Measurements from ENCODE around the gene KRT16. TPM values are rescaled to one million over a fixed set of nuclear protein-coding genes. Genes with fewer than 3 reads are reported as not detected.
"Not testable (repeated sequence)": the region's sequence is repeated elsewhere in the genome, so short reads cannot be mapped to it uniquely, and the experiment has no call there.

The KRT16 gene
- total RNA-seq, 1 donor: 2.0 TPM

- H3K4me3 ChIP-seq (ENCODE audit: low read depth, low read length): no peak overlapping the region
- no peak for TF ChIP-seq CTCF (IDR thresholded peaks at IDR 0.05; ENCODE audit: insufficient read depth, low read length)
- no peak for DNase-seq (ENCODE audit: low read depth)
Measured at GRCh38 chr17:41625602-41626001, 13.0 kb upstream of the KRT16 start.

GRCh38 chr17:41624208-41625101, 11.9 kb upstream of the KRT16 start, which contains the start of gene KRT17:
TSS of gene KRT17 (minus strand) at chr17:41624575. CDS start at chr17:41624509, 66 bp downstream.
- no peak for DNase-seq (ENCODE audit: low read depth)
- TF ChIP-seq CTCF (IDR thresholded peaks at IDR 0.05; ENCODE audit: insufficient read depth, low read length): no peak
- no peak within 1 kb of the TSS for H3K4me3 ChIP-seq (ENCODE audit: low read depth, low read length)

GRCh38 chr17:41623184-41623861, 10.8 kb upstream of the KRT16 start:
- H3K4me3 ChIP-seq (ENCODE audit: low read depth, low read length); DNase-seq (ENCODE audit: low read depth): not testable (repeated sequence)

- DNase-seq (ENCODE audit: low read depth); H3K4me3 ChIP-seq (ENCODE audit: low read depth, low read length): not testable (repeated sequence)
Measured at GRCh38 chr17:41622340-41623183, 10.0 kb upstream of the KRT16 start.

GRCh38 chr17:41621916-41622315, 9.3 kb upstream of the KRT16 start:
- no peak for TF ChIP-seq CTCF (IDR thresholded peaks at IDR 0.05; ENCODE audit: insufficient read depth, low read length)
- no peak overlapping the region for H3K4me3 ChIP-seq (ENCODE audit: low read depth, low read length)
- no peak for DNase-seq (ENCODE audit: low read depth)

GRCh38 chr17:41621435-41621817, 8.9 kb upstream of the KRT16 start:
- not testable (repeated sequence) for DNase-seq (ENCODE audit: low read depth); H3K4me3 ChIP-seq (ENCODE audit: low read depth, low read length)

- DNase-seq (ENCODE audit: low read depth): no peak
- no peak overlapping the region for H3K4me3 ChIP-seq (ENCODE audit: low read depth, low read length)
- TF ChIP-seq CTCF (IDR thresholded peaks at IDR 0.05; ENCODE audit: insufficient read depth, low read length): no peak
Measured at GRCh38 chr17:41620583-41621434, 8.2 kb upstream of the KRT16 start.

GRCh38 chr17:41619927-41620582, 7.5 kb upstream of the KRT16 start:
- not testable (repeated sequence) for H3K4me3 ChIP-seq (ENCODE audit: low read depth, low read length)

More at GRCh38 chr17:41619927-41620582, 7.5 kb upstream of the KRT16 start:
- not testable (repeated sequence) for DNase-seq (ENCODE audit: low read depth)
